Sigmoid colon (tissue), 7 donors: ENCODE measurements around the gene PDPK1. TPM values are rescaled to one million over a fixed set of nuclear protein-coding genes. Genes with fewer than 3 reads are reported as not detected.

Experiments
- DNase-seq: peaks from one replicate; pipeline ENCODE4 v3.0.0-alpha.2; 2019
- H3K27ac ChIP-seq, 4 donors: fragments of 200-600 bp; sonication (generic); one replicate each; pipeline ENCODE4 v1.5.1; 2016 to 2019; ENCODE audit warnings: mild to moderate bottlenecking in 1 of 4
- H3K27me3 ChIP-seq, 3 donors: fragments of 200-600 bp; sonication (generic); one replicate each; pipeline ENCODE4 v1.5.1; 2019; ENCODE audit warnings: mild to moderate bottlenecking in 1 of 3
- H3K36me3 ChIP-seq, 4 donors: fragments of 200-600 bp; sonication (generic); one replicate each; pipeline ENCODE4 v1.5.1; 2016 to 2019
- H3K4me1 ChIP-seq, 4 donors: fragments of 200-600 bp; sonication (generic); one replicate each; pipeline ENCODE4 v1.5.1; 2017 to 2019
- H3K4me3 ChIP-seq, 4 donors: fragments of 200-600 bp; sonication (generic); one replicate each; pipeline ENCODE4 v1.5.1; 2017 to 2019; ENCODE audit warnings: mild to moderate bottlenecking in 2 of 4, moderate library complexity in 1 of 4
- H3K9me3 ChIP-seq, 4 donors: fragments of 200-600 bp in 3 of 4; sonication (generic) in 3 of 4; one replicate each; pipeline versions ENCODE4 v1.5.1 to v1.6.1; 2013 to 2019
- CTCF ChIP-seq, 4 experiments: fragments of 450-650 bp in 3 of 4; fragments of 200-600 bp in 1 of 4; IDR thresholded peaks; one replicate each; pipeline ENCODE4 v1.5.1; 2016 to 2019; ENCODE audit warnings: antibody characterized with exemption in 4 of 4, mild to moderate bottlenecking in 3 of 4, moderate library complexity in 2 of 4
- EP300 ChIP-seq, 4 donors: sonication (generic); formaldehyde crosslinking; IDR thresholded peaks; one replicate each; pipeline ENCODE4 v1.6.1; 2017; ENCODE audit warnings: antibody characterized with exemption in 4 of 4
- POLR2A ChIP-seq, 2 donors: fragments of 450-650 bp; IDR thresholded peaks; one replicate each; pipeline ENCODE4 v1.6.1; 2016; ENCODE audit warnings: antibody characterized with exemption in 2 of 2, mild to moderate bottlenecking in 2 of 2, moderate library complexity in 2 of 2
- POLR2AphosphoS5 ChIP-seq, 4 donors: sonication (generic); formaldehyde crosslinking; IDR thresholded peaks; one replicate each; pipeline ENCODE4 v1.6.1; 2017; ENCODE audit warnings: antibody characterized with exemption in 4 of 4
- WGBS, 2 donors: extraction: QIAGEN DNeasy Blood & Tissue Kit; methylation state at CpG; one replicate each; pipeline ENCODE4 v1.1.7; 2013; 5-methylcytosine and 5-hydroxymethylcytosine counted together
- intact Hi-C: fragments of 100-400 bp; cut with DNase I; formaldehyde crosslinking; loops from one replicate; pipeline ENCODE4 v1.15.1; 2023
- polyA plus RNA-seq, 3 donors: library from polyadenylated mRNA; stranded (reverse); fragments of 200-250 nt; gene quantifications; one replicate each; pipeline ENCODE4 v1.2.3, GENCODE V29; 2013
- total RNA-seq, 4 donors: library from RNA; depleted of rRNA; stranded (reverse); fragments of >200 nt; gene quantifications; one replicate each; pipeline ENCODE4 v1.1.0, GENCODE V29; 2016
- donor health status: healthy with polysubstance abuse.
- donor health status: Bipolar disorder and iron deficiency.
- donor health status: healthy.

The PDPK1 gene
- total and polyA plus RNA-seq, 7 donors: 22.7 to 32.2 (median 31.0) TPM

- Histone ChIP-seq H3K36me3 (no peaks in the 10 kb centered on the region), H3K27me3 (no peaks in the 10 kb centered on the region), H3K4me3 (no peak overlapping the region), H3K9me3 (no peaks in the 10 kb centered on the region), H3K4me1 (peaks cover 0 to 18% (median 13%) of the 10 kb centered on the region in 4 donors), H3K27ac (peak overlapping the region in 3 of 4 donors; percentile 43 to 65 (median 58))
- TF ChIP-seq POLR2A (IDR thresholded peaks at IDR 0.05) (no peak), POLR2AphosphoS5 (IDR thresholded peaks at IDR 0.05) (peak in 2 of 4 donors; percentile 14 to 34)
- WGBS, 2 donors: 83 to 94% methylated on average over 11 of the region's 11 CpGs
- intact Hi-C loops: loop anchor here (10.0 kb wide), 1 partner anchor 233 kb away; no protein-coding TSS in a partner anchor
- peak; percentile 80 for DNase-seq
Observed at GRCh38 chr16:2507665-2508064, 30.2 kb upstream of the PDPK1 start.

GRCh38 chr16:2508722-2509400 is 29.0 kb upstream of the PDPK1 start:
- DNase-seq: no peak
- Histone ChIP-seq H3K9me3 (no peaks in the 10 kb centered on the region), H3K4me3 (no peak overlapping the region), H3K27me3 (no peaks in the 10 kb centered on the region), H3K36me3 (no peaks in the 10 kb centered on the region), H3K27ac (no peak overlapping the region), H3K4me1 (peaks cover 0 to 21% (median 20%) of the 10 kb centered on the region in 4 donors)
- intact Hi-C loops: loop anchor here (10.0 kb wide), 1 partner anchor 234 kb away; no protein-coding TSS in a partner anchor
- no peak for TF ChIP-seq POLR2A (IDR thresholded peaks at IDR 0.05)
- 92 to 93% methylated on average over 18 of the region's 18 CpGs for WGBS, 2 donors

GRCh38 chr16:2511128-2511800 is 26.6 kb upstream of the PDPK1 start:
- WGBS, 2 donors: 51 to 67% methylated on average over 24 of the region's 24 CpGs
- H3K27me3 ChIP-seq: no peaks in the 10 kb centered on the region
- intact Hi-C loops: loop anchor here (5.0 kb wide), 1 partner anchor 34 kb away; the partner anchor contains the start of gene TBC1D24
- peak overlapping the region in 3 of 4 donors; percentile 24 to 34 (median 24) for H3K4me3 ChIP-seq
- no peaks in the 10 kb centered on the region for H3K9me3 ChIP-seq
- H3K36me3 ChIP-seq: no peaks in the 10 kb centered on the region
- H3K27ac ChIP-seq: peak overlapping the region in 3 of 4 donors; percentile 18 to 98 (median 56)
- peaks cover 0 to 40% (median 36%) of the 10 kb centered on the region in 4 donors for H3K4me1 ChIP-seq
- TF ChIP-seq EP300 (IDR thresholded peaks at IDR 0.05): peak in 2 of 4 donors; percentile 34 to 44
- no peak for TF ChIP-seq CTCF (IDR thresholded peaks at IDR 0.05)
- peak in 3 of 4 donors; percentile 60 to 82 (median 67) for TF ChIP-seq POLR2AphosphoS5 (IDR thresholded peaks at IDR 0.05)
- DNase-seq: peak; percentile 95

GRCh38 chr16:2511996-2512734 is 25.7 kb upstream of the PDPK1 start:
- H3K4me3 ChIP-seq: no peak overlapping the region
- H3K27me3 ChIP-seq: no peaks in the 10 kb centered on the region
- H3K27ac ChIP-seq: peak overlapping the region; percentile 97 to 99 (median 98)
- 89 to 92% methylated on average over 17 of the region's 17 CpGs for WGBS, 2 donors
- TF ChIP-seq POLR2A (IDR thresholded peaks at IDR 0.05) (no peak), POLR2AphosphoS5 (IDR thresholded peaks at IDR 0.05) (no peak), CTCF (IDR thresholded peaks at IDR 0.05) (no peak), EP300 (IDR thresholded peaks at IDR 0.05) (no peak)
- H3K36me3 ChIP-seq: no peaks in the 10 kb centered on the region
- intact Hi-C loops: loop anchor here (5.0 kb wide), 1 partner anchor 35 kb away; the partner anchor contains the start of gene TBC1D24
- H3K4me1 ChIP-seq: peaks cover 0 to 49% (median 45%) of the 10 kb centered on the region in 4 donors
- DNase-seq: no peak
- no peaks in the 10 kb centered on the region for H3K9me3 ChIP-seq

GRCh38 chr16:2512735-2513404 is 25.0 kb upstream of the PDPK1 start:
- peaks cover 0 to 56% (median 53%) of the 10 kb centered on the region in 4 donors for H3K4me1 ChIP-seq
- WGBS, 2 donors: 45 to 68% methylated on average over 15 of the region's 15 CpGs

More at GRCh38 chr16:2512735-2513404, 25.0 kb upstream of the PDPK1 start:
- Histone ChIP-seq H3K4me3 (peak overlapping the region; percentile 92 to 100 (median 100)), H3K9me3 (no peaks in the 10 kb centered on the region), H3K36me3 (no peaks in the 10 kb centered on the region), H3K27ac (peak overlapping the region; percentile 97 to 99 (median 98)), H3K27me3 (no peaks in the 10 kb centered on the region)
- TF ChIP-seq EP300 (IDR thresholded peaks at IDR 0.05) (no peak), POLR2A (IDR thresholded peaks at IDR 0.05) (no peak), POLR2AphosphoS5 (IDR thresholded peaks at IDR 0.05) (no peak), CTCF (IDR thresholded peaks at IDR 0.05) (no peak)
- intact Hi-C loops: loop anchor here (5.0 kb wide), 1 partner anchor 36 kb away; the partner anchor contains the start of gene TBC1D24
- DNase-seq: peak; percentile 72
